LNCaP clone FGC (cell line): ENCODE results near the gene ZNF827.

Experiments used
- DNase-seq: peaks from one replicate; pipeline ENCODE4 v3.0.0-alpha.2; 2011; ENCODE audit warnings: low read depth
- H3K4me3 ChIP-seq: 2 replicates; pipeline ENCODE4 v1.5.1; 2011; ENCODE audit warnings: mild to moderate bottlenecking, low read depth, low read length, control low read depth
- TF ChIP-seq, protein P1 (sequence below): IDR thresholded peaks from 2 replicates; pipeline ENCODE4 v1.5.1; 2012; ENCODE audit warnings: mild to moderate bottlenecking; ENCODE audit not compliant: control insufficient read depth, insufficient read depth; ENCODE audit errors: extremely low read depth

The ZNF827 gene

DNA sequence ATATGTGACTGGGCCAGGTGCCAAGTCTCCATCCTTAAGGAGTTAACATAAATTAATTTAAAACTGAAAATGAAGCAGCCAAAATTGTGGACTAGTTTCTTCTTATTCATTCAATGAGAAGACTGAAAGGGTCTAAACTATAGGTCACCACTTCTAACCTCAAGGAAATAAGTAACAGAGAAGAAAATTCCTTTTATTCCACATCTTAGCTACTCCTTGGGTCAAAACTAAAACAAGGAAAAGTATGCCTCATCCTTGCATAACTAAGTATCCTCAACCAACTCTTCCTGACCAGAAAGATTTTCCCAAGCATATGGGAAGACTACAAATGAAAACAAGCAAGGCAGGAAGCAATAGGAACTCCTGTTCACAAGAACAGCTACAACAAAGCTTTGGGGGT, 71.2 kb downstream of the ZNF827 start:
- TF ChIP-seq, protein P1, sequence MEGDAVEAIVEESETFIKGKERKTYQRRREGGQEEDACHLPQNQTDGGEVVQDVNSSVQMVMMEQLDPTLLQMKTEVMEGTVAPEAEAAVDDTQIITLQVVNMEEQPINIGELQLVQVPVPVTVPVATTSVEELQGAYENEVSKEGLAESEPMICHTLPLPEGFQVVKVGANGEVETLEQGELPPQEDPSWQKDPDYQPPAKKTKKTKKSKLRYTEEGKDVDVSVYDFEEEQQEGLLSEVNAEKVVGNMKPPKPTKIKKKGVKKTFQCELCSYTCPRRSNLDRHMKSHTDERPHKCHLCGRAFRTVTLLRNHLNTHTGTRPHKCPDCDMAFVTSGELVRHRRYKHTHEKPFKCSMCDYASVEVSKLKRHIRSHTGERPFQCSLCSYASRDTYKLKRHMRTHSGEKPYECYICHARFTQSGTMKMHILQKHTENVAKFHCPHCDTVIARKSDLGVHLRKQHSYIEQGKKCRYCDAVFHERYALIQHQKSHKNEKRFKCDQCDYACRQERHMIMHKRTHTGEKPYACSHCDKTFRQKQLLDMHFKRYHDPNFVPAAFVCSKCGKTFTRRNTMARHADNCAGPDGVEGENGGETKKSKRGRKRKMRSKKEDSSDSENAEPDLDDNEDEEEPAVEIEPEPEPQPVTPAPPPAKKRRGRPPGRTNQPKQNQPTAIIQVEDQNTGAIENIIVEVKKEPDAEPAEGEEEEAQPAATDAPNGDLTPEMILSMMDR = no peak

GRCh38 chr4:145866991-145867390, 71.6 kb downstream of the ZNF827 start:
- TF ChIP-seq, protein P1 = no peak
- no peak overlapping the region for H3K4me3 ChIP-seq
- DNase-seq = no peak

More for the DNA sequence above, 71.2 kb downstream of the ZNF827 start:
- DNase-seq = no peak
- H3K4me3 ChIP-seq = no peak overlapping the region

GRCh38 chr4:145865274-145865941, 73.2 kb downstream of the ZNF827 start:
- no peak for DNase-seq
- TF ChIP-seq, protein P1 = no peak
- H3K4me3 ChIP-seq = no peak overlapping the region

DNA sequence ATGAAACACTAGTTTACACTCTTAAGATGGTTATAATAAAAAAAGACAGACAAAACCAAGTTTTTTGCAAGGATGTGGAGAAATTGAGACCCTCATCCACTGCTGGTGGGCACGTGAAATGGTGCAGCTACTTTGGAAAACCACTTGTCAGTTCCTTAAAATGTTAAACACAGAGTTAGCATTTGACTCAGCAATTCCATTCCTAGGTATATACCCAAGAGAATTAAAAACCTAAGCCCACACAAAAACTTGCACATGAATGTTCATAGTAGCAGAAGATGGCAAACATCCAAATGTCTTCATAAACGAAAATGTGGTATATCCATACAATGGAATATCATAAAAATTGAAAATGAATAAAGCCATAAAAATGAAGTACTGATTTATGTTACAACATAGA, 75.4 kb downstream of the ZNF827 start:
- H3K4me3 ChIP-seq = no peak overlapping the region
- TF ChIP-seq, protein P1 = no peak
- no peak for DNase-seq

DNA sequence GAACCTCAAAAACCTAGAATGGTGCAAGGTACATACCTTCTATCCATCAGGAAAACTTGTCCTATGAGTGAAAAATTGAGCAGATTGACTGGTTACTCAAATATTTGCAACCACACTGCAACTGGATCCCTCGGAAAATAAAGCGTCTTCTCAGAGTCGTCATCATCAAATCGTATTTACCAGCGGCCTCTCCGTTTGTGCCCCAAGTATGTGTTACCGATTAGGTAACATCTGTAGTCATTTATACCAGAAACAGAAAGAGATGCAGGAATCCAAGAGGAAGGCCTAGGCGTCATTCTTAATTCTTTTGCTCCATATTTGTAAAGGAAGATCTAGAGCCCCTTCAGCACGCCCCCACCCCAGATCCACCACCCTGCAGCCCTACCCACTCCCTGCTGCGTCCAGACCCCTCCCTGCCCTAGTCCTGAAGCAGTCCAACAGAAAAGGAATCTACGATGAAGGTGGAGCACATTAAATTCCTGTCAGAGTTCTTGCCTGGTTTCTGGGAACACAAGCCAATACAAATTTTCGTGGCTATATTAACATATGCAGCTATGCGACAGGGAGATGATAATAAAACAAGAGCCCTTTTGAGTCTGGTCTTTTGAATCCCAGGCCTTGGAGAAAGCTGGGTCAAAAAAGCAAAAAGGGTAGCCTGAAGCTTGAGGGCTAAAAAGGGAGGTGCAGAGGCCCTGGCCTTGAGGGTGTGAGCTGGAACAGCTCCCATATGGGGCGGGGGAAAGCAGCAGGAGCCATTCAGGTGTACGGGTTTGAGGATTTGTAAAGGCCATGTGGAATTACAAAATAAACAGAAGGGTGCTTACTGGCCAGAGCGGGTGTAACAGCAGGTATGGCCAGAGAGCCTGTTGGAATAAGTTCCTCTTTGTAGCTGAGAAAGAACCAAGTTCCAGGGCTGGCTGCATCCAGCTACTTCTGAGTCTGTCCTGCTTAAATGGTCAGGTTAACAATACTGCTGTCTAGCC, 77.0 kb downstream of the ZNF827 start:
- DNase-seq = no peak
- no peak overlapping the region for H3K4me3 ChIP-seq
- TF ChIP-seq, protein P1 = no peak

GRCh38 chr4:145860897-145861296, 77.7 kb downstream of the ZNF827 start:
- DNase-seq = no peak
- no peak overlapping the region for H3K4me3 ChIP-seq
- TF ChIP-seq, protein P1 = no peak
